HCT116 (cell line): ENCODE measurements around the gene SLC35G3. TPM values are rescaled to one million over a fixed set of nuclear protein-coding genes. Genes with fewer than 3 reads are reported as not detected.

Experiments
- ATAC-seq: fragments of 200-7000 bp; cut with Tn5 transposase; 2 replicates; pipeline ENCODE4 v1.9.1; 2020; ENCODE audit warnings: mild to moderate bottlenecking, moderate library complexity
- BruUV-seq: library from RNA; stranded (reverse); fragments of 400-500 nt; replicated peaks from 2 replicates; lab custom pipeline; 2021; lab: Mats Ljungman, UMichigan
- CTCF ChIA-PET: fragments of 300-600 bp; sonication (Branson Sonifier 250); formaldehyde crosslinking; loops from one replicate; lab custom pipeline; 2021; ENCODE audit warnings: antibody characterized with exemption; lab: Charles Lee
- POLR2A ChIA-PET: fragments of 300-600, 350-600 bp; sonication (Branson Sonifier 250); formaldehyde crosslinking; loops from one replicate; lab custom pipeline; 2021; ENCODE audit warnings: antibody characterized with exemption; lab: Charles Lee
- RAD21 ChIA-PET, 2 experiments: fragments of 300-600 bp; sonication (Branson Sonifier 250); formaldehyde crosslinking; loops; one replicate each; lab custom pipeline; 2023; ENCODE audit warnings: low total read pairs in 2 of 2; ENCODE audit not compliant: uncharacterized antibody in 2 of 2, unreplicated experiment in 2 of 2, low non-redundant PET in 1 of 2; lab: Charles Lee
- DNase-seq: peaks from one replicate; pipeline ENCODE4 v3.0.0-alpha.2; 2010; ENCODE audit warnings: low read depth, low spot score
- H2AFZ ChIP-seq: fragments of 200-600 bp; shearing (Covaris generic), sonication (generic); 2 replicates; pipeline ENCODE4 v1.6.1; 2017; ENCODE audit warnings: low read depth, mixed run types, mixed read lengths, antibody characterized with exemption, low read length; ENCODE audit not compliant: poor library complexity, severe bottlenecking
- H3K27ac ChIP-seq: 2 replicates; pipeline ENCODE4 v1.5.1; 2012; ENCODE audit warnings: low read depth, low read length
- H3K27me3 ChIP-seq: fragments of 200-600 bp; sonication (generic); 2 replicates; pipeline ENCODE4 v1.6.1; 2016; ENCODE audit warnings: mixed run types, low read length, mixed read lengths; ENCODE audit not compliant: insufficient read depth
- H3K36me3 ChIP-seq, 2 experiments: fragments of 200-500 bp in 1 of 2; fragments of 200-600 bp in 1 of 2; sonication (Bioruptor generic) in 1 of 2; sonication (generic) in 1 of 2; 2 replicates each; pipeline versions ENCODE4 v1.5.1 to v1.6.1; 2014 to 2016; ENCODE audit warnings: low read length in 2 of 2, inconsistent platforms in 1 of 2, mixed read lengths in 1 of 2, mixed run types in 1 of 2; ENCODE audit not compliant: insufficient read depth in 2 of 2, control insufficient read depth in 1 of 2
- H3K4me1 ChIP-seq, 2 experiments: fragments of 200-600 bp in 1 of 2; sonication (generic) in 1 of 2; 2 replicates each; pipeline versions ENCODE4 v1.5.1 to v1.6.1; 2012 to 2017; ENCODE audit warnings: low read length in 2 of 2, inconsistent platforms in 1 of 2, mild to moderate bottlenecking in 1 of 2, mixed read lengths in 1 of 2, mixed run types in 1 of 2, moderate library complexity in 1 of 2; ENCODE audit not compliant: insufficient read depth in 2 of 2, control insufficient read depth in 1 of 2
- H3K4me2 ChIP-seq: fragments of 200-600 bp; sonication (generic); 2 replicates; pipeline ENCODE4 v1.6.1; 2017; ENCODE audit warnings: mixed run types, low read length, mixed read lengths
- H3K4me3 ChIP-seq, 2 experiments: fragments of 200-600 bp in 1 of 2; sonication (generic) in 1 of 2; replicated peaks in 1 of 2; 2 replicates each; pipeline ENCODE4 v1.5.1; 2011 to 2016; ENCODE audit warnings: low read length in 2 of 2, control low read depth in 1 of 2, low read depth in 1 of 2, mild to moderate bottlenecking in 1 of 2, mixed read lengths in 1 of 2, mixed run types in 1 of 2
- H3K79me2 ChIP-seq: fragments of 200-600 bp; sonication (generic); 2 replicates; pipeline ENCODE4 v1.6.1; 2017; ENCODE audit warnings: mild to moderate bottlenecking, mixed run types, low read length, moderate library complexity, mixed read lengths; ENCODE audit not compliant: insufficient read depth
- H3K9ac ChIP-seq: fragments of 200-600 bp; sonication (generic); 2 replicates; pipeline ENCODE4 v1.6.1; 2016; ENCODE audit warnings: low read length, mixed read lengths
- H3K9me2 ChIP-seq: fragments of 200-600 bp; sonication (generic), shearing (Covaris generic); 2 replicates; pipeline ENCODE4 v1.6.1; 2017; ENCODE audit warnings: mixed run types, mild to moderate bottlenecking, moderate library complexity; ENCODE audit not compliant: insufficient read depth
- H3K9me3 ChIP-seq, 2 experiments: fragments of 200-500 bp in 1 of 2; fragments of 200-600 bp in 1 of 2; sonication (Bioruptor generic) in 1 of 2; sonication (generic) in 1 of 2; 2 replicates each; pipeline ENCODE4 v1.6.1; 2014 to 2017; ENCODE audit warnings: low read length in 2 of 2, mixed read lengths in 2 of 2, inconsistent platforms in 1 of 2, low read depth in 1 of 2, mild to moderate bottlenecking in 1 of 2, mixed run types in 1 of 2, moderate library complexity in 1 of 2; ENCODE audit not compliant: control insufficient read depth in 1 of 2, insufficient read depth in 1 of 2
- H4K20me1 ChIP-seq: fragments of 200-600 bp; sonication (generic), shearing (Covaris generic); 2 replicates; pipeline ENCODE4 v1.6.1; 2017; ENCODE audit warnings: mixed run types, mild to moderate bottlenecking, moderate library complexity; ENCODE audit not compliant: insufficient read depth
- CBX3 ChIP-seq: IDR thresholded peaks from 2 replicates; pipeline ENCODE4 v1.6.1; 2012; ENCODE audit warnings: low read depth
- YY1 ChIP-seq: IDR thresholded peaks from 2 replicates; pipeline ENCODE4 v1.6.1; 2011; ENCODE audit warnings: low read length, low read depth, moderate library complexity, mild to moderate bottlenecking; ENCODE audit not compliant: insufficient replicate concordance; ENCODE audit errors: extremely low read depth
- intact Hi-C: fragments of 100-400 bp; cut with micrococcal nuclease; formaldehyde crosslinking; loops from 2 replicates; pipeline ENCODE4 v1.10.0; 2022
- total RNA-seq: library from RNA; stranded (reverse); gene quantifications from one replicate; pipeline ENCODE4 v1.2.1, GENCODE V29; 2021; ENCODE audit not compliant: unreplicated experiment
- TF ChIP-seq, protein P1 (sequence below): IDR thresholded peaks from 2 replicates; pipeline ENCODE4 v1.6.1; 2012

SLC35G3 gene
- total RNA-seq, 1 experiment from 2014 or later, result not detected

DNA sequence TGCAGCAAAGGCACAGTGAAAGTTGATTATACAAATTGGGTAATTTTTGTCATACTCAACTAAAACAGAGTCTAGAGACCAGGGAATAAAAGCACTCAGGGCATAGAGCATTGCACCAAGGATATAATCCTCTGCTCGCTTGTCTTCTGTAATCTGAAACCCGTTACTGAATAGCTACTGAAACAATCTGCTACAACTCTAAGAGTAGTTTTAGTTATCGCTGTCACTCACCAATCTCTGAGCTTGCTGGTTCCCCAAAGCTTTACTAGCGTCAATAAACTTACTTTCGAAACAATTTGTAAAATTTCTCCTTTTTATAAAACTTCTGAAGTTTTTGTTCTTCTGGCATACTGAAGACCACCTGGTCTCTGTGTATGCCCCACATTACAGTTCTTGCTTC lies 22.9 kb upstream of the SLC35G3 start:
- no peaks in the 10 kb centered on the region for H3K36me3 ChIP-seq
- peaks cover 38% of the 10 kb centered on the region for H3K27me3 ChIP-seq
- no peaks in the 10 kb centered on the region for H3K9me2 ChIP-seq
- intact Hi-C loops, result no loop called here
- no peak overlapping the region for H3K4me2 ChIP-seq
- ChIA-PET CTCF (no interaction called here), POLR2A (no interaction called here), RAD21 (no interaction called here)
- no TSS peak for BruUV-seq
- DNase-seq, result no peak
- no peak overlapping the region for H3K9ac ChIP-seq
- H3K9me3 ChIP-seq, result no peaks in the 10 kb centered on the region
- no peaks in the 10 kb centered on the region for H4K20me1 ChIP-seq
- H2AFZ ChIP-seq, result no peak overlapping the region
- no peaks in the 10 kb centered on the region for H3K79me2 ChIP-seq
- H3K4me1 ChIP-seq, result no peaks in the 10 kb centered on the region
- no peak for ATAC-seq
- no peak overlapping the region for H3K4me3 ChIP-seq
- H3K27ac ChIP-seq, result no peak overlapping the region
- TF ChIP-seq, protein P1, sequence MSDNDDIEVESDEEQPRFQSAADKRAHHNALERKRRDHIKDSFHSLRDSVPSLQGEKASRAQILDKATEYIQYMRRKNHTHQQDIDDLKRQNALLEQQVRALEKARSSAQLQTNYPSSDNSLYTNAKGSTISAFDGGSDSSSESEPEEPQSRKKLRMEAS, result no peak
- TF ChIP-seq YY1, result no peak
- TF ChIP-seq CBX3, result no peak

GRCh38 chr17:35214631-35215273 lies 20.6 kb upstream of the SLC35G3 start:
- peaks cover 43% of the 10 kb centered on the region for H3K27me3 ChIP-seq
- no peak overlapping the region for H2AFZ ChIP-seq
- DNase-seq (no peak), ATAC-seq (no peak)
- CTCF ChIA-PET, result no interaction called here
- H3K4me2 ChIP-seq, result no peak overlapping the region
- intact Hi-C loops, result no loop called here
- H3K79me2 ChIP-seq, result no peaks in the 10 kb centered on the region
- no peaks in the 10 kb centered on the region for H3K9me2 ChIP-seq
- H3K36me3 ChIP-seq, result no peaks in the 10 kb centered on the region
- POLR2A ChIA-PET, result no interaction called here
- RAD21 ChIA-PET, result no interaction called here
- no peak overlapping the region for H3K27ac ChIP-seq
- no peak overlapping the region for H3K9ac ChIP-seq
- no peaks in the 10 kb centered on the region for H4K20me1 ChIP-seq
- no peaks in the 10 kb centered on the region for H3K9me3 ChIP-seq
- no peak for TF ChIP-seq CBX3
- no peaks in the 10 kb centered on the region for H3K4me1 ChIP-seq
- no TSS peak for BruUV-seq
- H3K4me3 ChIP-seq, result no peak overlapping the region
